Activated CD4-positive, alpha-beta T cell treated with anti-CD3 and anti-CD28 coated beads for 24 hours (primary cell): ENCODE data around the gene LHB.

Source experiments
- DNase-seq, 2 donors: peaks; one replicate each; pipeline ENCODE4 v3.0.0-alpha.2; 2020; ENCODE audit warnings: low read depth in 2 of 2

The LHB gene

DNA sequence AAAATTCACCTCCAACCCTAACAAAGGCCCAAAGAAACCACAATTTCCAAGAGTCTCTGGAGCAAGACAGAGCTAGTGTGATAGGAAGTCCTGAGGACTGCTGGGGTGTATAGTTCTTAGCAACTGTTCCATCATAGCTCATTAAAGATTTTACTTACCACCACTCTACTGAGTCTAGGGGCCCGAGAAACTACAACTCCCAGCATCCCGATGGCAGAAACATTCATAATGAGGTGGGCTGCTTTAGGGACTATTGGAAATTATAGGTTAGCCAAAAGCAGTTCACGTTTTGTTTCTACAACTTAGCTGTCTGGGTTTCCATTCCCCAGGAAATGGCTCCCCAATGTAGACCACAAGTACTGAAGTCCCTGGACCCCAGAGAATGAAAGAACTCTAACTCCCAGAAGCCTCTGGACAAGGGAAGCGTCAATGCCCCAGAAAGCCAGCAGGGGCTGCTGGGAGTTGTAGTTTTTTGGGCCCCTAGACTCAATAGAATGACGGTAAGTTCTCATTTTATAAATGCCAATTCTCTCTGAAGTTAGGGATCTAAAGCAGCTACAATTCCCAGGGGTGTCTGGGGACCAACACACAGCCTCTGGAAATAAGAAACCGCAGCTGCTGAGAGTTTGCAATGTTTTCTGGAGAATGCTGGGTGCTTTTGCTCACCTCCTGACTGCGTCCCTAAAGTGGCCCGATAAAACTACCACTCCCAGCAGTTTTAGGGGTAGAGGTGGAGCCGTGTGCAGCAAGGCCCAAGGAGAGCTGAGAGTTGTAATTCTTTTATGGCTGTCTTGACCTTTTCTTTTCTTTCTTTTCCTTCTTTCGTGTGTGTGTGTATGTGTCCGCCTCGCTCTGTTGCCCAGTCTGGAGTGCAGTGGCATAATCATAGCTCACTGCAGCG lies 40.7 kb downstream of the LHB start:
- no peak for DNase-seq

DNA sequence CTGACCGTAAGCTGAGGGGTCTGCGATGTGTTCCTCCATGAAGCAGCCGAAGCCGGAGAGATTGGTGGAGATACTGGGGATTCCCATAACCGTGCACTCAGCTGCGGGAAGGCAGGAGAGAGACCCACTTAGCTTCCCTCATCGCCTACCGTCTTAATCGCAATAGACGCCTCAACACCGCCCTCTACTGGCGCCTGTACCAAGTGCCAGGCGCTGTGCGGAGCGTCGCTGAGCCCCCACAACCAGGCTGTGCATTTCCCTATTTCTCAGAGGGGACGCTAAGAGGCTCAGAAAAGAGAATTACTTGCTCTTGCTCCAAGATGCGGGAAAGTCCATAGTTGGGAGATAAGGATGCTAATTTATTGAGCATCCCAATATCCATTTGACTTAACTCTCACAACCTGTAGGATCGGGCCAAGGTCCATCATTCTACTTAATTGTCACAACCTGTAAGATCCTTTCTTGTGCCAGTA lies 45.9 kb downstream of the LHB start:
- DNase-seq: peak; percentile 77 to 82

DNA sequence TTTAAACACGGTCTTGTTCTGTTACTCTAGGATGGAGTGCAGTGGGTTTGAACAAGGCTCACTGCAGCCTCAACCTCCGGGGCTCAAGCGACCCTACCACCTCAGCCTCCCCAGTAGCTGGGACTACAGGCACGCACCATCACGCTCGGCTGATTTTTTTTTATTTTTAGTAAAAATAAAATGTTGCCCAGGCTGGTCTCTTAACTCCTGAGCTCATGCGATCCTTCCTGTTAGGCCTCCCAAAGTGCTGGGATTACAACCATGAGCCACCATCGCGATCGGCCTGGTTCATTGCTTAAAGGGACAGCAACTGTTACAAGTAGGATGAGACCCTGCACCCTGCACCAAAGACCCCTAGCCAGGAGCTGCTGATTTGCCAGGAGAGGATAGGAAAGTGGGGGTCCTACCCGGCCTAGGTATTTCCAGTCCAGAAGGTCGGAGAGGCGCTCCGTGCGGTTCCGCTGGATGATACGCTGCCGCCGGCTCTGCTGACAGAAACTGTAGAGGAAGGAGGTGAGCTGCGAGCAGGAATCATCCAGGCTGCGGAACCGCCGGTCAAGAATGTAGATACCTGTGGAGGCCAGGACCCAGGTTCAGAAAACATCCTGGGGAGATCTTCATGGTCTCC lies 46.6 kb downstream of the LHB start:
- DNase-seq: no peak

DNA sequence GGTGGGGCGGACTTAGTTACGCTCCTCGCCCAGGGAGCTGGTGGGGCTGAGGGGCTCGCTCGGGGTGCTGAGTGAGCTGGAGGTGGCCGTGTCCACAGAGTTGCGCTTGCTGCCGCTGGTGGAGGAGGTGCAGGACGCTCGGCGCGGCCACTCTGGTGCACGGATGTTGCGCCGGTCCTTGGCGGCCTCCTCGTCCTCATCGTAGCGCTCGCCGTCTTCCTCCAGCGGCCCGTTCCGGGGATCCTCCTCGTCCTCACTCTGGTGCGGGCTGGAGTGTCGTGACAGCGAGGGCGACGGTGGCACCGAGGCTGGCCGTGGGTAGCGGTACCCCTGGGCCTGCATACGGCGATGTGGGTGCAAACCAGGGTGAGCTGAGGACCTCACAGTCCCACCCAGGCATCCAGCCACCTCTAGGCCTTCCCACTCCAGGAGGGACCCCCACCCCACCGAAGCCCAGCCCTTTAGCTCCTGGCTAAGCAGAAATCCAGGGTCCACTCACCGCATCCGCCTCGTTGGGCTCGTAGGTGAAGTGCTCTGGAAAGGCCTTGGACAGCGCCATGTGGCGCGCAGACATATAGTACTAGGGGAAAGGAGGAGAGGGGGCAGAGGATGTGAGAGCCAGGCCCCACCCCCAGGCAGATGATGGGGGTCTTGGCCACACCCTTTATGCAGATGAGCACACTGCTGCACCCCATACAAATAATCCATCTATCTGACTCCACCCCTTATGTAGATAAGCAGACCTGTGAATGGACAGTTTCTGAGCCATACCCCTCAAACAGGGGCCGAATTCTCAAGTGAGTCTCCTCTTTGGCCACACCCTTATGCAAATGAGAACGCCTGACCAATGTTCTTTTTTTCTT lies 47.4 kb downstream of the LHB start:
- no peak for DNase-seq

DNA sequence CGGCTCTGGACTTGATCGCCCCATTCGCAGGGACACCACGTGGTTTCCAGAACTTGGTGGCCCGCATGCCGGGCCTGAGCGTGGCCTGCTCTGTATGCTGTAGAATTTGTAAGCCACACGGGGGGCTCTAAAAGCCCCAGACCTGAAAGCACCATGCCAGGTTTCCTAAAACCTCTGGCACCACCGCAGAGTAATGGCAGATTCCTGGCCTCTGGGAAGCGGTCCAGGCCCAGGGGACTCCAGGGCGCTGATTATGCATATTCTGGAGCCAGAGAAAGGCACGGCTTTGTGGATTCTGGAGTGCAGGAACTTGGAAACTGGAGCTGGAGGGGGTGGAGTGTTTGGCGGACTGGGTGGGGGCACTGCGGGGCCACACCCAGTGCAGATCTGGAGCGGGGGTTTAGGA lies 48.1 kb downstream of the LHB start:
- DNase-seq: no peak

DNA sequence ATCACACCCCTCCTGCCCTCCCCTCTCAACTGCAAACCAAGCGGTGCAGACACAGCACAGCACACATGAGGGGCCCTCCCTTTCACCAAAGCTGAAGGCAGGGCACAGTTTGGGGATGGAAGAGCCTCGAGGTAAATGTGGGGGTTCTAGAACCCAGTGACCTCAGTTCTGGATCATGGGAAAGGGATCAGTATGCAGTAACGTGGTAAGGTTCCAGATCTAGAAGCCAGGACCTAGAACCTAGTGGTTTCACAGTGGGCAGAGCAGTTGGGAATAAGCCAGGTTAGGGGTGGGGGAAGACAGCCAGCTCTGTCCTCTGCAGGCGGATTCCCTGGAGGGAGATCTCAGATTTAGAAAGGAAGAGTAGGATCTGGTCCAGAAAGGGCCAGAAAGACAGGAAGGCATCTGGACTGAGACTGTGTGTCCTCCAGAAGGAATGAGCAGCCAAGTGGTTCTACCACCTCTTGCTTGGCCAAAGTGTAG lies 48.7 kb downstream of the LHB start:
- no peak for DNase-seq

DNA sequence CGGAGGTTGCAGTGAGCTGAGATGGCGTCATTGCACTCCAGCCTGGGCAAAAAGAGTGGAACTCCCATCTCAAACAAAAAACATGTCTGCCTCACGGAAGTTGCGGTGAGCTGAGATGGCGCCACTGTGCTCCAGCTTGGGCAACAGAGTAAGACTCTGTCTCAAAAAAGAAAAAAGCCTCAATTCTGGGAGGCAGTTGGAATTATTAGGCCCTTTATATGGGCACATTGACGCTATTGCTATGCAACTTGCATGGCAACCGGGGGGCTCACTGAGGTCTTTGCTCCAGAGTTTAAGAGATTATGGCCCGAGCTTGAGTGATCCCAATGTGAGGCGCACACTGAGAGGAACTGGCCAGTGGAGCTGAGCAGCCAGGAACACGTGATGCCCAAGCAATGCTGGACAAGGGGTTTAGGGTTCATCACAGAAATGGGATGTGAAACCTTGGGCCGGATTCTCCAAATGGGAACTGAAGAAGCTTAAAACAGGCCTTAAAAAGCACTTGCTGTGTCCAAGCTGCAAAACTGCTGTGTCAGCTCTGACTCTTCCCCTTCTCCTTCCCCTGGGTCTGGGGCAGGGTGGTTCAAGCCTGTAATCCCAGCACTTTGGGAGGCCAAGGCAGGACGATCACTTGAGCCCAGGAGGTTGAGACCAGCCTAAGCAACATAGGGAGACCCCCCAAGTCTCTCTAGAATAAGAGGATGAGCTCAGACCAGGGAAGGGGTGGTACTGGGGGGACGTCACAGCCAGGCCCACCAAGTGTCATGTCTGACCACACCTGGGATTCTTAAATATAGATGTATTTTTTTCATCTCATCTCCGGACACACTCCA lies 49.3 kb downstream of the LHB start:
- DNase-seq: no peak

DNA sequence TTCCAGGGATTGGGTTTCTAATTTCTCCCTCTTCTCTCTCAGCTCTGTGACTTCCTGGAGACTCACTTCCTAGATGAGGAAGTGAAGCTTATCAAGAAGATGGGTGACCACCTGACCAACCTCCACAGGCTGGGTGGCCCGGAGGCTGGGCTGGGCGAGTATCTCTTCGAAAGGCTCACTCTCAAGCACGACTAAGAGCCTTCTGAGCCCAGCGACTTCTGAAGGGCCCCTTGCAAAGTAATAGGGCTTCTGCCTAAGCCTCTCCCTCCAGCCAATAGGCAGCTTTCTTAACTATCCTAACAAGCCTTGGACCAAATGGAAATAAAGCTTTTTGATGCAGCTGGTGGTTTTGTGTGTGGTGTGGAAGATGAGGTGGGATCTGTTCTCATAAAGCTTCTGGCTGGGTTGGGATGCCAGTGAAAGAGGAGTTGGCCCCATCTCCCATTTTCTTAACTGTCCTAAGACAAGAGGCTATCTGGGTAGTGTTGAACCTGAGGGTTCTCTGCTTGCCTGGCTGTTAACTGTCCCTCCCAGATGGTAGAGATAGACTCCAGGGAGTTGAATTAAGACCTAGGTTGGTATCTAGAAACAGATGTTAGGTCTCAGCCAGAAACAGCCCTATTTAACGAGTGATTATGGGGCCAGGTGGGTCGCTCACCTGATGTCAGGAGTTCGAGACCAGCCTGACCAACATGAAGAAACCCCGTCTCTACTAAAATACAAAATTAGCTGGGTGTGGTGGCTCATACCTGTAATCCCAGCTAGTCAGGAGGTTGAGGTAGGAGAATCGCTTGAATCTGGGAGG lies 50.1 kb downstream of the LHB start:
- no peak for DNase-seq
